COLO829 (cell line): ENCODE data around the gene KDM5A.

ENCODE experiments used
- DNase-seq: peaks from one replicate; pipeline ENCODE4 v3.0.0; 2012; ENCODE audit warnings: low spot score

The KDM5A gene

GRCh38 chr12:272942-273341 lies 116.2 kb downstream of the KDM5A start:
- DNase-seq: no peak

- no peak for DNase-seq
Observed at GRCh38 chr12:271161-271560, 118.0 kb downstream of the KDM5A start.

- no peak for DNase-seq
Observed at GRCh38 chr12:269191-269590, 119.9 kb downstream of the KDM5A start.

GRCh38 chr12:268483-268840 lies 120.7 kb downstream of the KDM5A start:
- DNase-seq: no peak

- no peak for DNase-seq
Observed at GRCh38 chr12:267581-268482, 121.3 kb downstream of the KDM5A start.

- no peak for DNase-seq
Observed at GRCh38 chr12:265096-265495, 124.0 kb downstream of the KDM5A start.

GRCh38 chr12:264269-264668 lies 124.9 kb downstream of the KDM5A start:
- no peak for DNase-seq

GRCh38 chr12:263574-263973 lies 125.5 kb downstream of the KDM5A start:
- no peak for DNase-seq

- no peak for DNase-seq
Observed at GRCh38 chr12:262817-263216, 126.3 kb downstream of the KDM5A start, which contains the start of gene SLC6A13. Gene SLC6A13 (minus strand): TSS chr12:262836. CDS start chr12:260052, 2,784 bp downstream.

GRCh38 chr12:262113-262512 lies 127.0 kb downstream of the KDM5A start:
- no peak for DNase-seq

- DNase-seq: no peak
Observed at GRCh38 chr12:257521-258321, 131.4 kb downstream of the KDM5A start.

GRCh38 chr12:256958-257357 lies 132.2 kb downstream of the KDM5A start:
- no peak for DNase-seq

- DNase-seq: no peak
Observed at GRCh38 chr12:256225-256624, 132.9 kb downstream of the KDM5A start.

- DNase-seq: no peak
Observed at GRCh38 chr12:254912-255311, 134.2 kb downstream of the KDM5A start.

GRCh38 chr12:254039-254438 lies 135.1 kb downstream of the KDM5A start:
- no peak for DNase-seq

GRCh38 chr12:253116-253831 lies 135.8 kb downstream of the KDM5A start:
- DNase-seq: no peak

GRCh38 chr12:252636-253035 lies 136.5 kb downstream of the KDM5A start:
- no peak for DNase-seq

- no peak for DNase-seq
Observed at GRCh38 chr12:247271-247670, 141.8 kb downstream of the KDM5A start.

GRCh38 chr12:243381-243780 lies 145.7 kb downstream of the KDM5A start:
- DNase-seq: no peak

GRCh38 chr12:242496-242895 lies 146.6 kb downstream of the KDM5A start:
- no peak for DNase-seq

- no peak for DNase-seq
Observed at GRCh38 chr12:241266-241665, 147.9 kb downstream of the KDM5A start.

GRCh38 chr12:240566-240965 lies 148.6 kb downstream of the KDM5A start:
- no peak for DNase-seq
